NCI-H1694 (cell line): ENCODE results near the gene SNCG.
"Not testable (repeated sequence)": the region's sequence is repeated elsewhere in the genome, so short reads cannot be mapped to it uniquely, and the experiment has no call there.

ENCODE experiments used
- DNase-seq: peaks from one replicate; lab custom pipeline; 2025; lab: John Stamatoyannopoulos, UW

Gene SNCG

GRCh38 chr10:86945361-86946212, 12.8 kb upstream of the SNCG start:
- DNase-seq, result no peak

GRCh38 chr10:86946213-86947155, 11.9 kb upstream of the SNCG start:
- no peak for DNase-seq

GRCh38 chr10:86947806-86948205, 10.6 kb upstream of the SNCG start:
- not testable (repeated sequence) for DNase-seq

GRCh38 chr10:86950349-86950748, 8.1 kb upstream of the SNCG start:
- no peak for DNase-seq

- DNase-seq, result no peak
These were observed 7.1 kb upstream of the SNCG start for GRCh38 chr10:86951184-86951761.

GRCh38 chr10:86952106-86952505, 6.3 kb upstream of the SNCG start:
- no peak for DNase-seq

GRCh38 chr10:86952697-86953096, 5.7 kb upstream of the SNCG start:
- DNase-seq, result not testable (repeated sequence)

- no peak for DNase-seq
These were observed 4.4 kb upstream of the SNCG start for GRCh38 chr10:86953747-86954680.

GRCh38 chr10:86954681-86955500, 3.5 kb upstream of the SNCG start:
- DNase-seq, result no peak

- DNase-seq, result no peak
These were observed 2.8 kb upstream of the SNCG start for GRCh38 chr10:86955501-86956194.

GRCh38 chr10:86956195-86956847, 2.1 kb upstream of the SNCG start:
- no peak for DNase-seq

GRCh38 chr10:86956848-86957448, 1.5 kb upstream of the SNCG start:
- DNase-seq, result no peak

- no peak for DNase-seq
These were observed 806 bp upstream of the SNCG start, which contains the start of gene MMRN2 for GRCh38 chr10:86957471-86958115. Gene MMRN2, minus strand, starts transcription at chr10:86957615. Its CDS starts 74 bp downstream, at chr10:86957541.

- DNase-seq, result no peak
These were observed 720 bp downstream of the SNCG start for GRCh38 chr10:86958901-86959736.

GRCh38 chr10:86959737-86960002, 1.3 kb downstream of the SNCG start:
- DNase-seq, result no peak

GRCh38 chr10:86960003-86960862, 1.8 kb downstream of the SNCG start:
- DNase-seq, result no peak
